Brain pericyte (primary cell): ENCODE results near the gene C4orf33.
"Not testable (repeated sequence)": the region's sequence is repeated elsewhere in the genome, so short reads cannot be mapped to it uniquely, and the experiment has no call there.

ENCODE experiments used
- DNase-seq: peaks from one replicate; pipeline ENCODE4 v3.0.0-alpha.2; 2012; ENCODE audit warnings: low read depth, low spot score

The C4orf33 gene, protein sequence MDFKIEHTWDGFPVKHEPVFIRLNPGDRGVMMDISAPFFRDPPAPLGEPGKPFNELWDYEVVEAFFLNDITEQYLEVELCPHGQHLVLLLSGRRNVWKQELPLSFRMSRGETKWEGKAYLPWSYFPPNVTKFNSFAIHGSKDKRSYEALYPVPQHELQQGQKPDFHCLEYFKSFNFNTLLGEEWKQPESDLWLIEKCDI

GRCh38 chr4:129095811-129096454 lies at the start of gene C4orf33:
Gene C4orf33, plus strand, starts transcription at chr4:129096152. Its CDS starts 6,459 bp downstream, at chr4:129102611.
- DNase-seq = peak; percentile 41

DNA sequence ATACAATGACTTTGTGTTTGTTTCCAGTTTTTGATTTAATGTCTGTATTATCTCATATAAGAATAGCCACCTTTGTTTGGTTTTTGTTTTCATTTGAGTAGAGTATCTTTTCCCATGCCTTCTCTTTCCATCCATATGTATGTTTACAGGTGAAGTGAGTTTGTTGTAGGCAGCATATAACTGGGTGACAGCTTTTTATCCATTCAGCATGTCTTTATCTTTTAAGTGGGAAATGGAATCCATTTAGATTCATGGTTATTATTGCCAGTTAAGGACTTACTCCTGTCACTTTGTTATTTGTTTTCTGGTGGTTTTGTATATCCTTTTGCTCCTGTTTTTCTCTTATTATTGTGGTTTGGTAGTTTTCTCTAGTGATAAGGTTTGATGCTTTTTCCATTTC lies 36.9 kb upstream of the C4orf33 start:
- no peak for DNase-seq

DNA sequence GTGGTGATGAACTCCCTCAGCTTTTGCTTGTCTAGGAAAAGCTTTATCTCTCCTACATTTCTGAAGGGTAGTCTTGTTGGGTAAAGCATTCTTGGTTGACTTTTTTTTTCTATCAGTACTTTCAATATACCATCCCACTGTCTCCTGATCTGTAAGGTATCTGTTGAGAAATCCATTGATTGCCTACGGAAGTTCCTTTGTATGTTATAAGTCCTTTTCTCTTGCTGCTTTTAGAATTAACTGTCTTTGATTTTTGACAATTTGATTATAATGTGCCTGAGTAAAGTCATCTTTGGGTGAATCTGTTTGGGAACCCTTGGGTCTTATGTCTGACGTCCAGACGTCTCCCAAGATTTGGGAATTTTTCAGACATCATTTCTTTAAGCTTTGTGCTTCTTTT lies 33.4 kb upstream of the C4orf33 start:
- no peak for DNase-seq

- DNase-seq = no peak
These were observed 32.3 kb upstream of the C4orf33 start for GRCh38 chr4:129063640-129064039.

- DNase-seq = peak; percentile 39
These were observed 31.2 kb upstream of the C4orf33 start for GRCh38 chr4:129064717-129065116.

GRCh38 chr4:129069537-129069936 lies 26.4 kb upstream of the C4orf33 start:
- DNase-seq = not testable (repeated sequence)

GRCh38 chr4:129077326-129077725 lies 18.6 kb upstream of the C4orf33 start:
- DNase-seq = no peak

- DNase-seq = no peak
These were observed 15.8 kb upstream of the C4orf33 start for GRCh38 chr4:129080129-129080528.

DNA sequence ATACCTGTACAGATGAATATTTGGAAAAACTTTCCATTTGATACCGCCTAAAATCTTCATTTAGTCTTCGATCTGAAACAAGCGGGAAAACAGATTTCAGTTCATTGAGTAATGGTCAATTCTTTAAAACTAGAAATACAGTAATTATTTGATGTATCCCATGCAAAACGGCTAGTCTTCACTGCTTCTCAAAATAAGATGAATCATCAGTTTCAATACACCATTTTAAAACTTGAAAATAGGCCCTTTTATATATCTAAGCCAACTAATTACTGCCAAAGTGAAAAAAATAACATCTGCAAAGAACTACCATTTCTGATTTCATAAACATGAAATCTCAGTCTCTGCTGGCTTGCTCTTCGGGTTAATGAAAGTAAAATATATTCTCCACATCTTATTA lies 13.7 kb upstream of the C4orf33 start:
- DNase-seq = no peak

DNA sequence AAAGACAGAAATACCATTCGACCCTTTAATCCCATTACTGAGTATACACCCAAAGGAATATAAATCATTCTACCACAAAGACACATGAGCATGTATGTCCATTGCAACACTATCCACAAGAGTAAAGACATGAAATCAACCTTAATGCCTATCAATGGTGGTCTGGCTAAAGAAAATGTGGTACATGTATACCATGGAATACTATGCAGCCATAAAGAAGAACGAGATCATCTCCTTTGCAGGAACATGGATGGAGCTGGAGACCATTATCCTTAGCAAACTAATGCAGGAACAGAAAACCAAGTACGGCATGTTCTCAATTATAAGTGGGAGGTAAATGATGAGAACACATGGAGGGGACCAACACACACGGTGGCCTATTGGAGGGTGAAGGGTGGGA lies 10.5 kb upstream of the C4orf33 start:
- no peak for DNase-seq

- DNase-seq = no peak
These were observed 8.4 kb upstream of the C4orf33 start for GRCh38 chr4:129087516-129087915.

DNA sequence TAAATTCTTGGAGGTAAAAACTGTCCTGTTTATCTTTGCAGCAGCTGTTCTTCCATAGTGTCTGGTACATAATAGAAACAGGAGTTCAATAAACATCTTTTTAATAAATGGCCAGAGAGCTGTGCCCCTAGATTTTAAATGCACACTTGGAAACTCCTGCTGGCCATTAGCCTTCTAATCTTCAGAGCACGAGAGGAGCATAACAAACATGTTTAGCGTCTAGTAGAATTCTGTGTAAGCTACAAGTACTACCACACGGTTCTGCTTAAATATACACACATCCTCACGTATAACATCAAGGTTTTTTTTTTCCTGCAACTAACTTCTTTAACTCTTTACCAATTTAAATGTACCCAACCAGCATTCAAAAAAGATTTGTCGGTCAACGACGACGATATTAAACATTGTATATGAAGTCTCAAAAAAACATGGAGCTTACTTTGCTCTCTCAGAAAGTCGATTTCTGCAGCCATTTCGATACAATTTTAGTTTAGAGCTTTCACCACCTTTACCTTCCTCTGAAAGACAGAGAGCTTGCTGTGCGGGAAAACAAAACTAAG lies 3.2 kb upstream of the C4orf33 start:
- DNase-seq = no peak

GRCh38 chr4:129093191-129093920 lies 2.6 kb upstream of the C4orf33 start, which contains the start of gene SCLT1:
Gene SCLT1, minus strand, starts transcription at chr4:129093539. Its CDS starts 436 bp downstream, at chr4:129093103.
- peak; percentile 93 for DNase-seq

DNA sequence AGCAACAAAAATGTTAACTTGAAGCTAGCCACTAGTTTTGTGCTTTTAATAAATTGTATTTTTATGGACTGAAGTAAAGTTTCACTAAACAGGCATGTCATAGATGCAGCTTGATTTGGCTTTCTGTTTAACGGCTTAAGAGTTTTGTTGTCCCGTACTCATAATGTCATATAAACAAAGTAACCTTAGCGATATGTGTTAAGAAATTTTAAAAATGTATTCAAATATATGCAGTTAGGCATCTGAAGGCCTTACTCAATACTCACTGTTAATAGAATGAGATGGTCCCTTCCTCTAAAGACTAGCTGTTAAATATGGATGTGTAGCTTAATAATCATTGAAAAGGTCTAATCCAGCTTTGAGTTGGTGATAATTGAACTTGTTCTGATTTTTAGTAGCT lies 1.6 kb upstream of the C4orf33 start:
- no peak for DNase-seq

- no peak for DNase-seq
These were observed 2.6 kb downstream of the C4orf33 start for GRCh38 chr4:129098531-129099001.

GRCh38 chr4:129109965-129110824 lies 14.2 kb downstream of the C4orf33 start:
- DNase-seq = no peak

- DNase-seq = no peak
These were observed 15.0 kb downstream of the C4orf33 start for GRCh38 chr4:129110931-129111330.

DNA sequence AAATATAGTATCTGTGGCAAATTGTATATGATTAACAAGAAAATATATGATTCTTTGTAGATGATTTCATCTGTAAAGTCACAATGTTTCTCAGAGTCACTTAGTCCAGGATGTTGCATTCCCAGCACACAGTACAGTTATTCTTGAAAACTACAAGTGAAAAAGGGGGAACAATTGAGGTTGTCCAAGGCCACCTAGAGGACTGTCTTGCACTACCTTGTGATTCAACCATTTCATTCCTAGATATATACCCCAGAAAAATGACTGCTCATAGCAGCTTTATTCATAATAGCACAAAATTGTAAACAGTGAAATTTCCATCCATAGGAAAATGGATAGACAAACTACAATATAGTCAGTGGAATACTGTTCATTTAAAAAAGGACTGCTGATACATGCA lies 16.0 kb downstream of the C4orf33 start:
- no peak for DNase-seq

- DNase-seq = no peak
These were observed 17.5 kb downstream of the C4orf33 start for GRCh38 chr4:129113434-129113833.

DNA sequence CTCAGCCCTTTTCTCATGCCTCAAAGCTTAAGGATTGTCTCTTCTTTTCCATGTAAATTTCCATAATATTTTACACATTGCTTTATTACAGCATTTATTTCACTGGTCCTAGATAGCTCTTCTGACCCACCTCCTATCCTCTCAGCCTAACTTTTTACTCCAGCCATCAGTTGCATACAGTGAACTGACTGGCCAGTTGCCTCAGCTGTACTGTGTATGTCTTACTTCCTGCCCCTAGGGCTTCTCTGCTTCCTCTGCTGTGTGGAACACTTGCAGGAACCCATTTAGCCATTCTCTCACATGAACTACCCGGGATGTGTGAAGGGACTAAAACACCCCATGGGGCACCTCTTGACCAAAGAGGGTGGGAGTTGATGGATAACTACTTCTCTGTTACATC lies 18.0 kb downstream of the C4orf33 start:
- DNase-seq = no peak

DNA sequence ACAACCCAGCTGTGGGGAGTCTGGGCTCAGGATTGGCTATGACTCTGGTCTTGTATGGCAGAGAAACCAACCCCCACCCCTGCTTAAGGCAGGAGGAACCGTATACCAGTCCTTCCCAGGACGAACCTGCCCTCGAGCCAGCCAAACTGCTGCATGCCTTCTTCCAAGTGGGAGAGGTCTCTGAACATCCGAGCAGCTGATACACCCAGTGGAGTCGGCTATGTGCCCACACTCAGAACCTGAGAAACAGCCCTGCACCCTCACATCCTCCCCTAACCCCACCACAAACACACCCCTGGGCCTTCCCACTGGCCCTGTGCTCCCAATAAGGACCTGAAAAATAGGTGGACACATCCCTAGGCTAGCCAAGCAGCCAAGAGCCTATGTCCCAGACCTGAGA lies 21.8 kb downstream of the C4orf33 start:
- no peak for DNase-seq
